ENCODE results near the gene CHRNB2. TPM values are rescaled to one million over a fixed set of nuclear protein-coding genes. Genes with fewer than 3 reads are reported as not detected.
A peak's percentile ranks its signal among the peaks of the same experiment; 100 is the strongest.

The CHRNB2 gene
- total and polyA plus RNA-seq, 9 of the 15 experiments (the other 6 are each of a cell fraction or from before 2014, with no cell fraction given), result 0.01 TPM; not detected in 8

- no peak for TF ChIP-seq ZHX1 (conservative IDR thresholded peaks at IDR 0.05; ENCODE audit: low read length)
- TF ChIP-seq ZNF717 (CRISPR knock-in tag; IDR thresholded peaks at IDR 0.05), result no peak
- 0 out of 2 replicates have a peak, but pooled peaks have one; percentile 50 for TF ChIP-seq MBD1 (CRISPR knock-in tag; IDR thresholded peaks at IDR 0.05)
- TF ChIP-seq ZNF134 (CRISPR knock-in tag; conservative IDR thresholded peaks at IDR 0.05), result no peak
- no peak for TF ChIP-seq ZBTB1 (CRISPR knock-in tag; IDR thresholded peaks at IDR 0.05; ENCODE audit: borderline replicate concordance, low read depth)
- TF ChIP-seq RBM25 (IDR thresholded peaks at IDR 0.05; ENCODE audit: low read depth, low read length, severe bottlenecking), result no peak
- no peak for TF ChIP-seq IRF2 (CRISPR knock-in tag; IDR thresholded peaks at IDR 0.05)
- no peak for TF ChIP-seq HNRNPK (IDR thresholded peaks at IDR 0.05; ENCODE audit: low read depth, low read length, poor library complexity, severe bottlenecking)
- TF ChIP-seq PRPF4 (IDR thresholded peaks at IDR 0.05; ENCODE audit: insufficient read depth, low read depth, low read length, poor library complexity, severe bottlenecking), result no peak
- TF ChIP-seq RBM15 (IDR thresholded peaks at IDR 0.05; ENCODE audit: insufficient read depth, low read length), result no peak
- no peak for TF ChIP-seq E2F5 (CRISPR knock-in tag; IDR thresholded peaks at IDR 0.05)
- no peak for TF ChIP-seq ZNF449 (CRISPR knock-in tag; IDR thresholded peaks at IDR 0.05)
Observed at GRCh38 chr1:154628121-154628405, 60.5 kb downstream of the CHRNB2 start (continued).
